GM18505 (cell line): ENCODE measurements around the gene OTUD6A.

Source experiments
- ATAC-seq: cut with Tn5 transposase; IDR thresholded peaks from one replicate; pipeline ENCODE4 v1.9.1; 2021; ENCODE audit not compliant: unreplicated experiment
- POLR2A ChIP-seq: IDR thresholded peaks from 4 replicates; pipeline ENCODE4 v1.6.1; 2011; ENCODE audit warnings: borderline replicate concordance; ENCODE audit not compliant: insufficient read depth, insufficient read length; ENCODE audit errors: extremely low read depth

Gene OTUD6A

DNA sequence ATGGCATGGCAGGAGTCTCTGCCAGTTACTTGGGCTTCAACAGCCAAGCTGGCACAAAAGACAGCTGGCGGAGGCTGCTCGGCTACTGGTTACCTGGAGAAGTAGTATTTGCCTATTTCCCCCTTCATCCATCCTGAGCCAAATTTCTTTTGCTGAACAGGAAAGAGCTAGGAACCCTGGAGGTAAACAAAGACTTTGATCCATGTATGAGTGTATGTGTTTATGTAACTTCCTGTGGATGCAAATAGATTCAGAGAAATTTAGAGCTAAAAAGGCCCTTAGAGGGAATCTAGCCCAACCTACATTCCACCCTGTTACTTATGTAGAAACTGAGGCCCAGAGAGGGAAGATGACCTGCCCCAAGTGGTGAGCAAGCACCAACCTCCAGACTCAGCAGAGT is 23.7 kb upstream of the OTUD6A start:
- TF ChIP-seq POLR2A = no peak
- no peak for ATAC-seq

DNA sequence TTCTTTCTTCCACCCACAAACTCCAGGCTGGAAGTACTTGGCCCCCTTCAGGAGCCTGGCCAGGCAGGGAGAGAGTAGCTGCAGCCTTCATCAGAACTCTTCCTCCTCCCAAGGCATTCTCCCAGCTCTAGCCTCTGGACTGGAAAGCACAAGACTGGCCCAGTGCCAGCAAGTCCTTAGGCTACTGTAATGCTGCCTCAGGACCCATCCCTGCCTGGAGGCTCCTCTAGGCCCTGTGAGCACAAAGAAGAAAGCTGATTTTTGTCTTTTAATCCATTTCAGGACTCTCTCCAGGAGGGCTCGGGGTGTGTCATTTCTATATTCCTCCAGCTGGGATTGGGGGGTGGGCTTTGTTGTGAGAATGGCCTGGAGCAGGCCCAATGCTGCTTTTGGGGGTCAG is 23.3 kb upstream of the OTUD6A start:
- no peak for TF ChIP-seq POLR2A
- ATAC-seq = no peak

DNA sequence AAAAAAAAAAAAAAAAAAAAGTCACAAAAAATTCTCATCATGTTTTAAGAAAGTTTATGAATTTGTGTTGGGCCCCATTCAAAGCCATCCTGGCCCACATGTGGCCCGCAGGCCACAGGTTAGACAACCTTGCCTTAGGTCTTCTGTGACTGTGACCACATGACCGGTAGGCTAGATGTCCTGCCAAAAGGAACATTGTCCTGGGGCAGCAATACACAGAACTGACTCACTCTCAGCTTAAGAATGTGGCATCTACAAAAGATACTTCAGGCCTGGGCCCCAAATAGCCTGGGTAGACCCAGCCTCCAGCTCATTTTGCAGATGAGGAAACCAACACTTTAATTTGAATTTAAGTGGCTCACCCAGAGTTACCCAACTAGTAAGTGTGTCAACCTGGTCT is 22.5 kb upstream of the OTUD6A start:
- ATAC-seq = no peak
- TF ChIP-seq POLR2A = no peak

DNA sequence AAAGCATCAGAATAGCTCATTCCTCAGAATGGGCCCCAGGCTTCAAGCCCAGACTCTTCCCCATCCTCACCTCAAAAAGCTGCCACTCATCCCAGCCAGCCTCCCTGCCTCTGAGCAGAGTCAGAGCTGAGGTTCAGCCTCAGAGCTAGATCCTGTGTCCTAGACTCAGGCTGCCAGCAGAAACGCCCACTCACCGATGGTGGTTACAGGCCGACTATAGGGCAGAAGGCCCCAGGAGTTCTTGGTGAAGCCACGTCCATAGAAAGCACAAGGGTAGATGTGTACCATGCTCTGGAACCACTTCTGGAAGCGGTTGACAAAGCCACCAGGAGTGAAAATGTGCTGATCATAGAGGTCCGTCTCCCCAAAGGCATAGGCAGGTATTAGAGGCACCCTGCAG is 20.3 kb upstream of the OTUD6A start:
- no peak for TF ChIP-seq POLR2A
- ATAC-seq = no peak

DNA sequence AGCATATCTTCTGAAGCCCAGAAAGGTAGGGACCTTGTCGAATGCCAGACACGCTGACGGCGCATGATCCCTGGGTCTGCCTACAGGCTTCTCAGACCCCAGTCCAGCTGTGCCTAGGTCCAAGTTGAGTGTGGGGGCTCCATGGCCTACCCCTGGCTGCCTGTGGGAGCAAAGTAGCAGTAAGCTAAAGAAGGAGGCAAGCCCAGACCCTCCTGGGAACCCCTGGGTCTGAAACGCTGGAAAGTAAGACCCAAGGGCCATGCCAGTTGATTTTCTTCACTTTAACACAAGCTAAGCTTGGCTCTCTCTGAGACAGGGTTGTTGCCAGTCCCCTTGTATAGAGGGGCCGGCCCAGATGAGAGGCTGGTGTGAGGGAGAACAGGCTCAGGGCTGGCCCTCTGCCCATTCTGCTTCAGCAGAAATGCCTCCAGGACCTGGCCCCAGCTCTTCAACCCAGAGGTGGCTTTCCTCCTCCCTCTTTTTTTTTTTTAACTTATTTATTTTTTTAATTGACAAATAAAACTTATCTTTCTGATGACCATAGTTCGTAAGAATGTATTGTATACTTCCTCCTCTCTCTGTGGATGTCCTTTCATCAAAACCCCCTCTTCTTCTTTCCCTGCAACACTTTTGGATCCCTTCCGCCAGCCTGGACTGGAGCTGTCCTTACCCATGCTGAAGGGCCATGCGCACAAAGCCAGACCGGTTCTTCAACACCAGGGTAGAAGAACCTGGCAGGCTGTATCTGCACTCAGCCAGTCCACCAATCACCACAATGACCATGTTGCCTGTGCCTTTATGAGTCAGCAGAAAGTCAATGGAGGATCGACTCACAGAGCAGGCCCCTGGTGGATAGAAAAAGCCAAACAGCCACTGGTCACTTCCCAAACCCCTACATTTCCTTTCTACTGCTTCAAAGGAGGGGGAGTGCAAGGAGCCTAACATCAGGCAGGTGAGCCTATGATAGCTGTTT is 19.6 kb upstream of the OTUD6A start:
- TF ChIP-seq POLR2A = no peak
- no peak for ATAC-seq

DNA sequence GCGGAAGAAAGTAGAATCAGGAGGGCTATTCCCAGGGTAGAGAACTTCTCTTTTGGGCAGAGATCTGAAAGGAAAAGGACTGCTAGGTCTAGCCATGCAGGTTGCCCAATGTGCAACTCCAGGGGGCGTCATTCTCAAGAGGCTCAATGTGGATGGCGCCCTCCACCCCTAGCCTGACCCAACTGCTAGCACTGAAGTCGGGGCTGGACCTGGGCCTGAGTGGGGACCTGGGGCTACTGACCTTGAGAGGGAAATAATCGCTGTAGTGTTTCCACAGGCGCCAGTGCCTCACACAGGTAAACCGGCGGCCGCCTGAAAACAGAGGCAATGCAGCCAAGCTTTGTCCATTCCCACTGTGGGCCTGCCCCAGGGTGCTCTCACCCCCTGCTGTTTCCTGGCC is 18.6 kb upstream of the OTUD6A start:
- ATAC-seq = no peak
- no peak for TF ChIP-seq POLR2A

DNA sequence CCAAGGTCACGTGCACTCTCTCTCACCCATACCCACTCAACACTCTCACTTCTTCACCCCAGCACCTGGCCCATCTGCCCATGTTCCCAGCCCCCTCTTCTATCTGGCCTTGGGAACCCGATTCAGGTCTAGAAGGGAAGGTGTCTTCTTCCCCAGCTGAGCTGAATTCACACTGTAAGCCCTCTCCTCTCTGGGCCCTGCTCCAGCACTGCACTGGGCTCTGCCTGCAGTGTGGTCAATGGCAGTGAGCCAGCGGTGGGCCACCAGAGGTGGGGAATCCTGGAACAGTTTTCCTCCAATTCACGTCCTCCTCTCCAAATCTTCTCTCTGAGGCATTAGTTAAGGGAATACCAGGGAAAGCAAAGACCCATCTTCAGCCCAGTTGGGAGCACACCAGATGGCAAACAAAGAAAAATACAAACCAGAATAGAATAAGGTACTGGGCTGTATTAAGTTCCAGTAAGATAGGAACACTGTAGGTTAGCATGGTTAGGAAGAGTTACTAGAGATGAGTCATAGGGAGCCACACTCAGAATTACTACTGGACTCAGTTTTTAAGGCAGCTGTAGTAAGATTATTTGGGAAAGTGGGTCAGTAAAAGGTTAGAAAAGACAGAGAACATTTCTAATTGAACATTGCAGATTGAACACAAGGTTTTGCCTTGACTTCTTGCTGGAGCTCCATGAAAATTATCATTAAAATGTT is 17.6 kb upstream of the OTUD6A start:
- no peak for TF ChIP-seq POLR2A
- no peak for ATAC-seq

DNA sequence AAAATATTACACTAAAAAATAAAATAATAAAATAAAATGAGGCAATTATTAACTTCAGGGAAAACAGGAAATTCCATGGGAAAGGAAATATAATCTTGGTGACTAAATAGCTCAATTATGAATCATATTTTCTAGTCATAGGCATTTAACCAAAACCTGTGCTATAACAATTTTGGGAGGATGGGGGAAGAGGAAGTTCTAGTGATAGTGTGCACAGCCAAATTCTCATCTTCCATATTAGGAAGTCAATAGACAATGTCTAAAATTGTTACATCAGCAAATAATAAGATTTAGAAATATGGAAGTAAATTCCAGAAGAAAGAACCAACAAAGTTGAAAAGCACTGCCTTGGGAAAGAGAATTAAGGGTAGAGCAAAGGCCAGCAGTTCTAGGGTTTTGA is 15.3 kb upstream of the OTUD6A start:
- no peak for ATAC-seq

DNA sequence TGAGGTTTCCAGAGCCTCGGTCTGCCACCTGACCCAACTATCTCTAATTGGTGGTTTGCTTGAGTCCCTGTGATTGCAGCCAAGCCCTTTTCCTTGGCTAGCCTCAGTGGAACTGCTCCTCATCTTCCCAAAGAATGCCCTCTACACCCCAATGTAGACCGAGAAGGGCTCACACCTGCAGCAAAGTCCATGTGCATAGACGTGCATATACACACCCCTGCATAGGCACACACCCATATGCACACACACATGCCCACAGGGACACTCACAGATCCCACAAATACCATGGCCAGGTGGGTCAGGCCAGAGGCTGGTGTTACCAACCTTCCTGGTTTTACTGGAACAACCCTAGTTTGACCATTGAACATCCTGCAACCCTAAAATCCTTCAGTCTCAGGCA is 12.9 kb upstream of the OTUD6A start:
- TF ChIP-seq POLR2A = no peak
- ATAC-seq = no peak

More for the DNA sequence above, 15.3 kb upstream of the OTUD6A start:
- TF ChIP-seq POLR2A = no peak

DNA sequence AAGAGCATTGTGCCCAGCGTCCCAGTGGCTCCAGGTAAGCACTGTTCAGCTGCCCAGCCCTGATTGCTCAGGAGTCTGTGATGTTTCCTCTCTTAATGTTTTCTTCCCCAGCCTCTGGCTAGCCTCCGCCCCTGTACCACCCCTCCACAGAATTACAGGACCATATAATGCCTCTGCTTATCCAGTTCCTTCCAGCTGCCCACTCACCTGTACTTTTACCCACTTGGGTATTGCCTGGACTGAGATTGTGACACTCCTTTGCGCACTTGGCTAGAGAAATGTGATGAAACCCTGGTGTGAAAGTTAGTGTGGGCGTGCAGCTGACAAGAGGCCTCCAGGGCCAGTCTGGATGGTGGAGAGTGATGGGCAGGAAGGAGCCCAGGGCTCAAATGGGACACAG is 12.3 kb upstream of the OTUD6A start, which contains the start of gene AWAT2:
Gene AWAT2 (minus strand): TSS at position 14 of the 400 bp plus-strand sequence. CDS start 6 bp downstream, at position 8.
- TF ChIP-seq POLR2A = no peak
- no peak for ATAC-seq

DNA sequence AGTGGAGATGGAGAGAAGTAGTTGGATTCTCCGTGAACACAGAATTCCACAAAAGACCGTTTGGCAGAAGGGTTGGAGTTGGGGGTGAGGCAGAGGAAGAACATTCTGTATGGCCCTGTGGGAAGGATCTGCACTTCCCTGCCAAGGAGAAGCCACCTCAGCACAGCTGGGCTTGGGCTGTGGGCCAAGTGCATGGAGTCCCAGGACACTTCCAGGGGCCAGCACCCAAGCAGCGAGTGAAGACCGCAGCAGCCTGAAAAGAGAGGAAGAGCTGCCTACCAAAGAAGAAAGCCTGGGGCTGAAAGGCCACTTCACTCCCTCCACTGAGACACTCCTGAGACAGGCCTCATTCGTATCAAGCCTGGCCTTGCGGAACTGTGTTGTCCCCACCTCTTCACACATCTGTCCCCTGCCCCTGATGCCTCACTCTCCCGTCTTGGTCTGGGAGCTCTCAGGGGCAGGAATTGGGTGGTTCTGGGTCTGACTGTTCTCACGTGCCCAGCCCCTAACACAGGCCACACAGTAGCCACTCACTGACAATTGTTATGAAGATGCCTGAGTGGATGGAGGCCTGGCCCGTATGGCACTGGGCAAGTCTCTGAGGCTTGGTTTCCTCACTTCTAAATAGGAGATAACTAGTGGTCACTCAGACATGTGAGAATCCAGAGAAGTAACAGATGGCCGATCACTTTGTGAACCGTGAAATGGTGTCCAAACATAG is 9.2 kb upstream of the OTUD6A start:
- ATAC-seq = no peak
- TF ChIP-seq POLR2A = no peak

DNA sequence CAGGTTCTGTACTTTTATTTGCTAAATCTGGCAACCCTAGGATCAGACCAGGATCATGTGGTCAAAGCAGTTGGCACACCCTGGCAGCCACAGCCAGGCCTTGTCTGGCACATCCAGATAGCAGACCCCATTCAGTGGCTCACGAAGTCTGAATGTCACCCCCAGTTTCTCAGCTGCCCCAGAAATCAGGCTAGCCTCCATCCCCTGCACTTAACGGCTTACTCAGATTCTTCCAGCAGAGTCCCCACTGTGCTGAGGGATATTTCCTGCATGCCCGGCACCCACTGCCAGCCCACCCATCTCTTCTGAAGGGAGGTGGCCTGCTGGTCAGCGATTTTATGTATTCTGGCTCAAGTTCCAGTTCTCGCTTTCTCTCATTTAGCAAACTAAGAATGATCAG is 7.9 kb upstream of the OTUD6A start:
- no peak for TF ChIP-seq POLR2A
- no peak for ATAC-seq

DNA sequence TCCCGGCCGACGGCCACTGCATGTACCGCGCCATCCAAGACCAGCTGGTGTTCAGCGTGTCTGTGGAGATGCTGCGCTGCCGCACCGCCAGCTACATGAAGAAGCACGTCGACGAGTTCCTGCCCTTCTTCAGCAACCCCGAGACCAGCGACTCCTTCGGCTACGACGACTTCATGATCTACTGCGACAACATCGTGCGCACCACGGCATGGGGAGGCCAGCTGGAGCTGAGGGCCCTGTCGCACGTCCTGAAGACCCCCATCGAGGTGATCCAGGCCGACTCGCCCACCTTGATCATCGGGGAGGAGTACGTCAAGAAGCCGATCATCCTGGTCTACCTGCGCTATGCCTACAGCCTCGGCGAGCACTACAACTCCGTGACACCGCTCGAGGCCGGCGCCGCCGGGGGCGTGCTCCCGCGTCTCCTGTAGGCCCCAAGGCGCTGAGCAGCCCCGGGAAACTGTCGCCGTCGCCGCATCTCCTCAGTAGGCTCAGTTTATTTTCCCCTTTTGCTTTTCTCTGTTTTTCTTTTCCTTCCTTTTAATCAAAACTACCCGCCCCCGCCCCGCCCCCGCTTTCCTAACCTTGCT is 799 bp downstream of the OTUD6A start:
- ATAC-seq = no peak
- TF ChIP-seq POLR2A = no peak
